ENCODE data around the gene KLK14. TPM values are rescaled to one million over a fixed set of nuclear protein-coding genes. Genes with fewer than 3 reads are reported as not detected.

KLK14 gene
- total and polyA plus RNA-seq, 2 experiments from 2014 or later = not detected

- Histone ChIP-seq H4K20me1 (ENCODE audit: insufficient read depth) (no peaks in the 10 kb centered on the region), H3K4me1 (ENCODE audit: insufficient read depth) (no peaks in the 10 kb centered on the region), H3K27ac (no peak overlapping the region), H3K4me2 (ENCODE audit: unreplicated experiment) (no peak overlapping the region), H3K36me3 (ENCODE audit: low read depth) (peaks cover 5% of the 10 kb centered on the region; the same call in 1 of the 2 replicates), H3K9me3 (ENCODE audit: low read depth) (no peaks in the 10 kb centered on the region), H3K9ac (no peak overlapping the region), H3K9me2 (ENCODE audit: insufficient read depth) (no peaks in the 10 kb centered on the region), H3K4me3 (no peak overlapping the region), H3K79me2 (ENCODE audit: insufficient read depth) (peaks cover 69% of the 10 kb centered on the region), H2AFZ (no peak overlapping the region), H3F3A (ENCODE audit: insufficient read depth) (no peaks in the 10 kb centered on the region), H3K27me3 (replicated peaks; ENCODE audit: insufficient read depth) (no peaks in the 10 kb centered on the region)
- no peak for DNase-seq
- in situ Hi-C loops (cut with MboI) = no loop called here
- WGBS, 2 experiments (ENCODE audit: low coverage in 1 of 2, low lambda C conversion rate in 2 of 2, missing lambda C conversion rate in 2 of 2) = 90 to 93% methylated on average over 7 of the region's 7 CpGs
- TF ChIP-seq EZH2 (IDR thresholded peaks at IDR 0.05; ENCODE audit: insufficient read depth, poor library complexity, severe bottlenecking) (no peak), EZH2phosphoT487 (IDR thresholded peaks at IDR 0.05; ENCODE audit: insufficient read depth, low read depth) (no peak)
Observed at GRCh38 chr19:51102991-51103390, 20.3 kb upstream of the KLK14 start.

GRCh38 chr19:51101171-51101865 lies 18.6 kb upstream of the KLK14 start:
- Histone ChIP-seq H3K9me3 (ENCODE audit: low read depth) (no peaks in the 10 kb centered on the region), H3K27me3 (replicated peaks; ENCODE audit: insufficient read depth) (no peaks in the 10 kb centered on the region), H3K4me1 (ENCODE audit: insufficient read depth) (no peaks in the 10 kb centered on the region), H3F3A (ENCODE audit: insufficient read depth) (no peaks in the 10 kb centered on the region), H3K79me2 (ENCODE audit: insufficient read depth) (peaks cover 52% of the 10 kb centered on the region), H3K27ac (no peak overlapping the region), H3K9me2 (ENCODE audit: insufficient read depth) (no peaks in the 10 kb centered on the region), H3K4me3 (no peak overlapping the region), H3K9ac (no peak overlapping the region), H2AFZ (no peak overlapping the region), H3K4me2 (ENCODE audit: unreplicated experiment) (no peak overlapping the region), H4K20me1 (ENCODE audit: insufficient read depth) (no peaks in the 10 kb centered on the region), H3K36me3 (ENCODE audit: low read depth) (peaks cover 5% of the 10 kb centered on the region; the same call in 1 of the 2 replicates)
- WGBS, 2 experiments (ENCODE audit: low coverage in 1 of 2, low lambda C conversion rate in 2 of 2, missing lambda C conversion rate in 2 of 2) = 94 to 98% methylated on average over 5 of the region's 5 CpGs
- in situ Hi-C loops (cut with MboI) = no loop called here
- peak; percentile 52 for DNase-seq
- TF ChIP-seq EZH2 (IDR thresholded peaks at IDR 0.05; ENCODE audit: insufficient read depth, poor library complexity, severe bottlenecking) = no peak

- no peaks in the 10 kb centered on the region for H3K27me3 ChIP-seq (replicated peaks; ENCODE audit: insufficient read depth)
- H3F3A ChIP-seq (ENCODE audit: insufficient read depth) = no peaks in the 10 kb centered on the region
- no peak overlapping the region for H2AFZ ChIP-seq
- in situ Hi-C loops (cut with MboI) = no loop called here
- H3K4me1 ChIP-seq (ENCODE audit: insufficient read depth) = no peaks in the 10 kb centered on the region
- H3K4me2 ChIP-seq (ENCODE audit: unreplicated experiment) = no peak overlapping the region
- DNase-seq = no peak
- H3K9ac ChIP-seq = no peak overlapping the region
- no peak overlapping the region for H3K4me3 ChIP-seq
- H3K79me2 ChIP-seq (ENCODE audit: insufficient read depth) = peaks cover 45% of the 10 kb centered on the region
- no peaks in the 10 kb centered on the region for H4K20me1 ChIP-seq (ENCODE audit: insufficient read depth)
- TF ChIP-seq EZH2phosphoT487 (IDR thresholded peaks at IDR 0.05; ENCODE audit: insufficient read depth, low read depth) (no peak), EZH2 (IDR thresholded peaks at IDR 0.05; ENCODE audit: insufficient read depth, poor library complexity, severe bottlenecking) (no peak)
- 53 to 61% methylated on average over 3 of the region's 3 CpGs for WGBS, 2 experiments (ENCODE audit: low coverage in 1 of 2, low lambda C conversion rate in 2 of 2, missing lambda C conversion rate in 2 of 2)
- H3K36me3 ChIP-seq (ENCODE audit: low read depth) = peaks cover 5% of the 10 kb centered on the region; the same call in 1 of the 2 replicates
- no peaks in the 10 kb centered on the region for H3K9me3 ChIP-seq (ENCODE audit: low read depth)
- no peak overlapping the region for H3K27ac ChIP-seq
- no peaks in the 10 kb centered on the region for H3K9me2 ChIP-seq (ENCODE audit: insufficient read depth)
Observed at GRCh38 chr19:51100601-51101000, 17.9 kb upstream of the KLK14 start.

- H3F3A ChIP-seq (ENCODE audit: insufficient read depth) = no peaks in the 10 kb centered on the region
- peaks cover 5% of the 10 kb centered on the region; the same call in 1 of the 2 replicates for H3K36me3 ChIP-seq (ENCODE audit: low read depth)
- H3K9me3 ChIP-seq (ENCODE audit: low read depth) = no peaks in the 10 kb centered on the region
- no peaks in the 10 kb centered on the region for H3K27me3 ChIP-seq (replicated peaks; ENCODE audit: insufficient read depth)
- H4K20me1 ChIP-seq (ENCODE audit: insufficient read depth) = no peaks in the 10 kb centered on the region
- no peak overlapping the region for H2AFZ ChIP-seq
- WGBS, 2 experiments (ENCODE audit: low coverage in 1 of 2, low lambda C conversion rate in 2 of 2, missing lambda C conversion rate in 2 of 2) = 89 to 90% methylated on average over 12 to 22 of the region's 22 CpGs
- in situ Hi-C loops (cut with MboI) = no loop called here
- DNase-seq = no peak
- H3K27ac ChIP-seq = no peak overlapping the region
- no peak overlapping the region for H3K4me3 ChIP-seq
- H3K4me2 ChIP-seq (ENCODE audit: unreplicated experiment) = no peak overlapping the region
- no peaks in the 10 kb centered on the region for H3K9me2 ChIP-seq (ENCODE audit: insufficient read depth)
- no peak for TF ChIP-seq EZH2phosphoT487 (IDR thresholded peaks at IDR 0.05; ENCODE audit: insufficient read depth, low read depth)
- TF ChIP-seq EZH2 (IDR thresholded peaks at IDR 0.05; ENCODE audit: insufficient read depth, poor library complexity, severe bottlenecking) = no peak
- H3K79me2 ChIP-seq (ENCODE audit: insufficient read depth) = peaks cover 36% of the 10 kb centered on the region
- H3K9ac ChIP-seq = no peak overlapping the region
- H3K4me1 ChIP-seq (ENCODE audit: insufficient read depth) = no peaks in the 10 kb centered on the region
Observed at GRCh38 chr19:51099047-51099382, 16.3 kb upstream of the KLK14 start.
